ENCODE results near the gene BLACAT1.

- TF ChIP-seq CTCF (IDR thresholded peaks at IDR 0.05): no peak
- TF ChIP-seq EZH2phosphoT487 (IDR thresholded peaks at IDR 0.05): no peak
- TF ChIP-seq EZH2 (IDR thresholded peaks at IDR 0.05): no peak
Measured at GRCh38 chr1:205466595-205467220, 10.9 kb upstream of the BLACAT1 start.
